GM21423 (cell line): ENCODE measurements around the gene NT5C1B.
"Not testable (repeated sequence)": the region's sequence is repeated elsewhere in the genome, so short reads cannot be mapped to it uniquely, and the experiment has no call there.

Experiments used
- ATAC-seq: cut with Tn5 transposase; IDR thresholded peaks from one replicate; pipeline ENCODE4 v1.9.1; 2021; ENCODE audit warnings: mild to moderate bottlenecking, moderate library complexity; ENCODE audit not compliant: unreplicated experiment

NT5C1B gene

DNA sequence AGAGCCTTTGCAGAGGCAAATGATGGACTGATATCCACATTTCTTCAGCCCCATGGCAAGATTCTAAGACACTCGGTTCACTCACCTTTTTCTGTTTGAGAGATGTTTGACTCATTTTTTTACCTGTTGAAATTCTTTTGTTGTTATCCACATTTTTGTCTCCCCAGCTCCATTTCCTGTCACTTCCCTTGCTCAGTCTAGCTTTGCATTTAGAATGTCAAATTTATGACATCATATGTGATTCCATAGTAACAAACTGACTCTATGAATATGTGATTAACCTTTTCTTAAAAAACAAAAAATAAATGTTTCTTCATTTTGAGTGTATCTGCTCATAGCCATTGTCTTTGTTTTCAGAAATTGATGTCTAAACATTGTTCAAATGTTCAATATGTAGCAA lies at the start of gene NT5C1B:
Gene NT5C1B, minus strand, starts transcription at position 216 of the 400 bp plus-strand sequence. Its CDS starts 101 bp downstream, at position 115.
- ATAC-seq, result no peak

DNA sequence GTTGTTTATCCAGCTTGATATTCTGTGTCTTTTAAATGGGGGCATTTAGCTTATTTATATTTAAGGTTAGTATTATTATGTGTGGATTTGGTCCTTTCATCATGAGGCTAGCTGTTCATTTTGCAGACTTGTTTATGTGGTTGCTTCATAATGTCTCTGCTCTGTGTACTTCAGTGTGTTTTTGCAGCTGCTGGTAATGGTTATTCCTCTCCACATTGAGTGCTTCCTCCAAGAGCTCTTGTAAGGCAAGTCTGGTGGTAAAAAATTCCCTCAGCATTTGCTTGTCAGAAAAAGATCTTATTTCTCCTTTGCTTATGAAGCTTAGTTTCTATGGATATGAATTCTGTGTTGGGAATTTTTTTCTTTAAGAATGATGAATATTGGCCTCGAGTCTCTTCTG lies 47.8 kb upstream of the NT5C1B start:
- no peak for ATAC-seq

DNA sequence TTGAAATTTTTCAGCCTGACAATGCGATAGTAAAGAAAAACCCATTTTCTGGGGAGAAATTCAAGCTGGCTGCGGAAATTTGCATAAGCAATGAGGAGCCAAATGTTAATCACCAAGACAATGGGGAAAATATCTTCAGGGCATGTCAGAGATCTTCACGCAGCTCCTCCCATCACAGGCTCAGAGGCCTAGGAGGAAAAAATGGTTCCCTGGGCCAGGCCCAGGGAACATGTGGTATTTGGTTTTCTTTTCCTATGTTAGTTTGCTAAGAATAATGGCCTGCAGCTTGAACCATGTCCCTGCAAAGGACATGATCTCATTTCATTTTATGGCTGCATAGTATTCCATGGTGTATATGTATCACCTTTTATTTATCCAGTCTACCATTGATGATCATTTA lies 43.3 kb upstream of the NT5C1B start:
- ATAC-seq, result not testable (repeated sequence)

DNA sequence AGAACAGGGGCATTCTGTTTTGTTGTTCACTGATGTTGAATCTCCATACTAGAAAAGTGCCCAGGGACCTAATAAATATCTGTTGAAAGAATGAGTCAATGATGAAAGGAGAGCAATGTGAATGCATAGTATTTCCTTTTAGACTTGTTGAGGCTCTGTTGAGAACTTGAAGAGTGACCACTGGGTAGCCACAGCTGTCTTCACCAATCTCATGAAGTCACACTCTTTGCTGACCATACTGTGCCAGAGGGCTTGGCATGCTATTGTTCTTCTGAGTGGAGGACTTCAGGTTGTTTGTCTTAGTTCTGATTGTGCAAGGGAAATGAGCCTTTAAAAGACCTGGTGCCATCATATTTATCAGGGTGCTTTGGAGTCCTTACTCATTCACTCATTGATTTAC lies 41.6 kb upstream of the NT5C1B start:
- ATAC-seq, result no peak

DNA sequence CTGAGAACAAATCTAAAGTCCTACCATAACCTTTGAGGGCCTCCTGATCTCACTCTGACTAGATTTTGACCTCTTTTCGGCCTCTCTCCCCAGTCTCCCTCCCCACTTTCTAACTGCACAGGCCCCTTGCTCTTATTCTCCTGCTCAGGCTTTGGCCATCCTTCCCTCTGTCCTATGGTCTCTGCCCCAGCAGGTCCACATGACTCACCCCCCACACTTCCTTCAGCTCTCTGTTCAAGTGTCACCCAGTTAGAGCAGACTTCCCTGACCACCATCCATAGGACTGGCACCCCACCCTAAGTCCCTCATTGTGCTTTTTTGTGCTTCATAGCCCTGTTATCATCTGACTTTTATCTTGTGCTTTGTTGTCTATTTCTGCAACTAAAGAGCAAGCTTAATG lies 41.2 kb upstream of the NT5C1B start:
- ATAC-seq, result no peak

DNA sequence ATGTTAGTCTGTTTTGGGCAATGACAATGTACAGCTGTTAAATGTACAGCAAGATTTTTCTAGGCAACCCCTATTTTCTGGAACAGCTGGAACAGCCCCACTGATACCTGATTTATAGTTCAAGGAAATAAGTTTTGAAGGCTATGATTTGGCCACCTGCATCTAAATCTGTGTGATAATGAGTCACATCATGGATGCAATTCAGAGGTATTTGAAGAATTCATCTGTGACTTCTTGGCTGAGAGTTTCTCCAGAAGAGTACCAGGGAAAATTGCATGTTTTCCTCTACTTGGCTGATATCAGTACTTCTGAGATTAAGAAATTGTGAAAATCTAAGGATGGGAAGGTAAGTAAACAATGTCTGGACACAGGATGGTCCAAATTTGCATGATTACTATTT lies 40.7 kb upstream of the NT5C1B start:
- ATAC-seq, result no peak

DNA sequence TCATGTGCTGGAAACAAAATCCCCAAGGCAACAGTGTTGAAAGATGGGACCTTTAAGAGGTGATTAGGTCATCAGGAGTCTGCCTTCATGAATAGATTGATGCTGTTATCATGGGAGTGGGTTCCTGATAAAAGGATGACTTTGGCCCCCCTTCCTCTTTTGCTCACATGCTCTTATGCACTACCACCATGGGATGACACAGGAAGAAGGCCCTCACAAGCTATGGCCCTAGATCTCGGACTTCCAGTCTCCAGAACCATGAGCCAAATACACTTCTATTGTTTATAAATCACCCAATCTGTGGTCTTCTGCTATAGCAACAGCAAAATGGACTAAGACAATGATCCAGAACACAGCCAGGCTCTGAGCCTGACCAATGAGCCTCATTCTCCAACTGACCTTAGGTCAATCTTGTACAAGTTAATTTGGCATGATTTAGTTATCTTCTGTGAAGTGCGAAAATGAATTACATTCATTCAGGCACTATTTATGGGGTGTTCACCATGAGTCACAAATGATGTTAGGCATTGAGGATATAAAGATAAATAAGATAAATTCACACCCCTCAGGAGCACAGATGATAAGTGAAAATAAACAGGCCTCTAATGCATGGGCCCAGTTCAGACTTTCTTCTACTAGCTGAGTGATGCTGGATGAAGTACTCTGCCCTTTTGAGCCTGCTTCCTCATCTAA lies 37.7 kb upstream of the NT5C1B start:
- no peak for ATAC-seq

DNA sequence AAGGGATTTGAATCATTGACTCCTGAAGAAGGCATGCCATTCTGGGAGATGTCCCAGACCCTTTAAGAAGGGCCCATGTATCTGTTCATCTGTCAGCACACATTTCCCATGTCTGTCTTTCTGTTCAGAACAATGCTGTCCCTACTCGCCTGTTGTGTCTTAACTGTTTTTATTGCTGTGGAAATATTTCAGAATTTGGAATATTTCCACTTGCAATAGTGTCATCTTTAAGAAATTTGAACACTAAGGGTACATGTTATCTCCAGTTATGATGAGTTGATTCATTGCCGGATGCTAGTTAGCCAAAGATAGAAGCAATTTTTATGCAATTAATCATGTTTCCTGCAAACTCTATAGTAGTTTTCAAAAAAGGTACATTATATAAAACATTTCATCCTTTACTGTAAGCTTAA lies 36.9 kb upstream of the NT5C1B start:
- ATAC-seq, result no peak

DNA sequence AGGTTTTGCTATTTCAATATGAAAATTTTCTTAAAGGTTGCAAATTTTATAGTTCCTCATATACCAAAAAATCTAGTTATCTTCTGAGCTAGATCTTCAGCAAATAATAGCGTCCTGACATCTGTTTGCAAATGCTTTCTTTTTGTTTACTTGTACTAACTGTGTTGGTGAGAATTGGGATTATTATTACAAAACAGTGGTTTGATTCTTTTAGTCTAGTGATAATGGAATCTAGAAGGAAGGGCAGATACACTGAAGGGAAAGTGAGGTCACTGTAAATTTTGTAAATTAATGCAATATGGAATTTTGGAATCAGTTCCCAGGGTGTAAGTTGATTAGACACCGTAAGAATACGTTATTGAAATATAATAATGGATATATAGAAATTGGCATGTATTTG lies 36.2 kb upstream of the NT5C1B start:
- ATAC-seq, result no peak

DNA sequence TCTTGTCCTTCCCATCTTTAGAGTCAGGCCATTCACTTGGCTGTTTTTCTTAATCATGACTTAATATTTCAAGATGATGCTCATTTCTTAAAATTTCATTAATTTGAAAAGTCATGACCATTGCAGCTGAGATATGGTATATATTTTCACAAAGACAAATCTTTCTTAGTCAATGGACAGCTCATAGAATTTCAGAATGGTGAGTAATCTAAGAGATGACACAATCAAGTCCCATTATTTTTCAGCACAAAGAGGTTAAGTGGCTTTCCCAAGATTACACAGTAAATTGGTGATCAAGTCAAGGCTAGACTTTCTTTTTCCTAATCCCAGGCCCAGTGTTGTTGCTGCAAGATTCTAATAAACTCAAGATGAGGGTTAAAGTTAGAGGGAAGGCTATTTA lies 34.4 kb upstream of the NT5C1B start:
- no peak for ATAC-seq

DNA sequence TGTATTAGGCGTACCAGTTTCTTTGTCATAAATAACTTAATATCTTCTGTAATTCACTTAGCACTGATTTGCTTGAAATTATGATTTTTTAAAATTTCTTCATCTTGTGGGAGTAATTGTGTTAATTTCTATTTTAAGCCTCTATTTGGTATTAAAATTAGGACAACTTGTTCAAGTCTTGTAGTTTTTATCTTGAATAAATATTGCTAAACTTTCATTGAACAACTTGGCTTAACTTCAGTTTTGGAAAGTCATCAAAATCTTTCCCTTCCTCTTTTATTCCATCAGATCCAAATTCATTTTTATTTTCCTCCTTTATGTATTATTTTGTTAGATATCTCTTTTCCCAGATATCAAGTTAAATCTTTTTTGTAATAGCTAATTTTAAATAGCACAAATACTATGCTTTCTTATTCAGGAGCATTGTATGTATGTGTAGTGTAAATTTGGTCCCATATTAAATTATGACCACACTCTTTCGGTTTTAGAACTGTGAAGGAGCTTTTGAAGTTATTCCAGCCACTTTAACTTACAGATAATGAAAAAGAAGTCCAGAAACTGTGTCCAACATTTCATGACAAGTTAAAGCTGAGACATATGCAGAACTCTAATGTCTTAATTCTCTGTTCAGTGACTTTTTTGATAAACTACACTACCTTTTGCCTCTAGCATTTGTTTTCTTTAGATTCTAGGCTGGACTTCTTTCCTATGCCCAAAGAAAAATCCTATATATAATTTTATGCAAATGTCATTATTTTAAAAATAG lies 31.7 kb upstream of the NT5C1B start:
- ATAC-seq, result no peak

DNA sequence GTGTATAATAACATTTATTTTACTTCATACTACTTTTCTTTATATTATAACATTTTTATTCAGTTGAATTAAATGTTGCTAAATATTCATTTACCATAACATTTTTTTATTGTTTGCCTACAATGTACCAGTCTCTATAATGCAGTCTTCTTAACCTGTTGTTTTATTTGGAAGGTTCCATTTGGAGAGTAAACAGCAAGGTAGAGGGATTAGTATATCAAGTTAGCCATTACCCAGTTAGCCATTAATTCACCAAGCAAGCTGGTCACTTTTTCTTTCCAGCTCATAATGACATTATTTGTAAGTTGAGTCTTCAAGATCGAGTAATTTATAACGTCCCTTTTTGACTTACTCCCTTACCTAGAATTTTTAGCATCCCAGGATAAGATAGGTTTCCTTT lies 29.7 kb upstream of the NT5C1B start:
- no peak for ATAC-seq

DNA sequence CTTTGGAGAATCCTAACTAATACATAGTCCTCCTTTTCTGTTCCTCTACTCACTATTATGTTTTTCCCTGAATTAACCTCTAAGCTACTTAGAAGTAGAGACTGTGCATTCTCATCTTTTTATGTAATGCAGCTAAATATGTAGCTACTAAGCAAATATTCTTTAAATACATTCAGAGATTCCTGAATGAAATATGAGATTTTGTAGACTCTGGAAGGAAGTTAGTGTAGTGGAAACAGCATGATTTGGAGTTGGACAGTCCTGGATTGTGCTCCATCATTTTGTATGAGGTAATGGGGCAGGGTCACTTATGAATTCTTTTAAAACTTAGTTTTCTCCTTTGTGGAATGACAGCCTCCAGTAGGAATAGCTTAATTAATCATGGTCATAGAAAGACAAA lies 24.7 kb upstream of the NT5C1B start:
- ATAC-seq, result no peak

DNA sequence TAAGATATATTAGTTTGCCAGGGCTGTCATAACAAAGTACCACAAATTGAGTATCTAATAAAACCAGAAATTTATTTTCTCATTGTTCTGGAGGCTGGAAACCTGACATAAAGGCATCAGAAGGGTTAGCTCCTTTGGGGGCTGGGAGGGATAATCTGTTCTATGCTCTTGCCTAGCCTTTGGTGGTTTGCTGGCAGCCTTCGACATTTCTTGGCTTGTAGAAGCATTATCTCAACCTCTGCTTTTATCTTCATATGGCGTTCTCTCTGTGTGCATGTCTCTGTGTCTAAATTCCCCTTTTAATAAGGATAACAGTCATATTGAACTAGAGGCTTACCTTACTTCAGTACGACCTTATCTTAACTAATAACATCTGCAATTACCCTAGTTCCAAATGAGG lies 22.8 kb upstream of the NT5C1B start:
- no peak for ATAC-seq

DNA sequence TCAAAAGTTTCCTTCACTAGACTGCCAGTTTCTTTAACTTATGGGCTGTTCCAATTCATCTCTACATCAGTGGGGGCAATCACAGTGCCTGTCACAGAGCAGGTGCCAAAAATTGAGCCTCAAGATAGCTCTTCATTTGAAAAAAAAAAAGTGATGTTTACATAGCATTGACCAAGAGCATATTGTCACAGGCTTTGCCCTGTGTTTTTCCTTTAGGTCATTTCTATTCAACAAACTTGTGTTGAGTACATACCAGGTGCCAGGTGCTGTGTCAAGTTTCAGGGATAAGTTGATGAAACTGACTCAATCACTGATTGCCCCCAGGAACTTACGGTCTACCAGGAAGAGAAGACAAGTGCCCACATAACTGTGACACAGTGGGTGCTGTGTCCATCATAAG lies 22.2 kb upstream of the NT5C1B start:
- no peak for ATAC-seq

DNA sequence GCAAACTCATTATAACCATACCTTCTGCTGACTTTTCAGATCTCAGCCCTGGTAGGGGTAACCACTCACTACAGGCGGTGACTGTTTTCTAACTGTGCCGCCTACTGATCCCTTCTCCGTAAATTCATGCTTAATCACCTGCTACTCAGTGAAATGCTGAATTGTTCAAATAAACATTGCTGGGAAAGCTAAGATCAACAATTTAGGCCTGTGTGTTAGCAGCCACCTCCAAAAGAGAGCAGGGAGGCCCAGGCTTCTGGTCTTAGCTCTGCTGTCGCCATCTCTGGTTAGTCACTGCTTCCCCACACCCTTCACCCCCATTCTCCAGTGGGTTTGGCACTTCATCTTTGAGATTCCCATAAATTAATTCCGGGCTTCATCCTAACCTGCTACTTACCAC lies 21.8 kb upstream of the NT5C1B start:
- no peak for ATAC-seq

DNA sequence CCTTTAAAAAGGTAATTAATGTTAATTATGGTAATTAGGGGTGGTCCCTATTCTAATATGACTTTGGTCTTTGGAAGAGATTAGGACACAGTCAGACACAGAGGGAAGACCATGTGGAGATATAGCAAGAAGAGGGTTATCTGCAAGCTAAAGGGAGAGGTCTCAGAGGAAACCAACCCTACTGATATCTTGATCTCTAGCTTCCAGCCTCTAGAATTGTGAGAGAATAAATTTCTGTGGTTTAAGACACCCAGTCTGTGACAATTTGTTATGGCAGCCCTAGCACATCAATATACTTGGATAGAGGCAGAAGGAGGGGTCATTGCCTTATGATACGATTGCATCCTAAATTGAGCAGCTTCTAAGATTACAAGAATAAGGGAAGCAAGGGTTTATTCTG lies 21.3 kb upstream of the NT5C1B start:
- no peak for ATAC-seq

DNA sequence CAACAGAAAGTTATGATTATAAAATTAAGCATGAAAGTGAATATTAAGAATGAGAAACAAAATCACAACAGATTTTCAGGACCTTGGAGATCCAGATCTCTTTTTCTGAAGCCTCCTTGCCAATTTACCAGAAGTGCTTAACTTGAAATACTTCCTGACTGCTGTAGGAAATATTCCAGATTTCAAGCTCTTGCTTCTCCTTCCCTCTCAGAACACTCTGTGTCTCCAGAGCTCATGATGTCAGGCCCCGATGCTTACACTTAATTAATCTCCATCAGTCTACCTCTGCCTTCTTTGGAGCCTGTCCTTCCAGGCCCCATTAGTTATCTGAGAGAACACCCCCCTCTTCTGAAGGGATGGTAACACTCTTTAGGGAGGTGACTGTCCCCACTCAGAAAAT lies 20.7 kb upstream of the NT5C1B start:
- no peak for ATAC-seq

DNA sequence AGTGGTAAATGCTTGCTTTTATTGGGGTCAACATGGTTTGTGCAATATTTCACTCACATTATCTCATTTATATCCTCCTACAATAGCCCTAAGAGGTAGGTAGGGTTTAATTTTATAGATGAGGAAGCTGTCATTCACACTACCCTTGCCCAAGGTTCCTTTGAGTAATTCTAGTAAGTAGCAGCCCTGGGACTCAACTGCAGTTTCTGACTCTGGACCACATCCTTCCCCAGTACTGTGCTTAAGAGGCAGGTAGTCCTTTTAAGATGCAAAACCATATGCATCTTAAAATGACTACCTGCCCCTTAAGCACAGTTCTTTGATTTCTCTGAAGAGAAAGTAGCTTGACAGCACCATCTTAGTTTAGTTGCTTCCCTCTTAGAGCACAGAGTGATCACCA lies 15.7 kb upstream of the NT5C1B start:
- peak; percentile 51 for ATAC-seq

DNA sequence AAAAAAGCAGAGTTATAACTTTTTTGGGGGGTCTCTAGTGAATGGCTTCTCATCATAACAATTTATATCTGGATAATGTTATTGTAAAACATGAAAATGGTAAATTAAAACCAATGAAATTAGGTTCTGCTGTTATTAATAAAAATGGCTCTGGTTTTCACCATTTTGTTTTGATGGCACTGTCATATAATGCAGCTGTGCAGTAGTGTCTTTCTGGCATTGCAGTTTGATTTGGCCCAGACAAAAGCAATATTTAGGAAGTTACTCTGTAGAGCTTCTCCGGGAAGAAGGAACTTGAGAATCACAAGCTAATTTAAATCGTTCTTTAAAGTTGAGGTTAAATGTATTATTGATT lies 15.1 kb upstream of the NT5C1B start:
- ATAC-seq, result no peak

DNA sequence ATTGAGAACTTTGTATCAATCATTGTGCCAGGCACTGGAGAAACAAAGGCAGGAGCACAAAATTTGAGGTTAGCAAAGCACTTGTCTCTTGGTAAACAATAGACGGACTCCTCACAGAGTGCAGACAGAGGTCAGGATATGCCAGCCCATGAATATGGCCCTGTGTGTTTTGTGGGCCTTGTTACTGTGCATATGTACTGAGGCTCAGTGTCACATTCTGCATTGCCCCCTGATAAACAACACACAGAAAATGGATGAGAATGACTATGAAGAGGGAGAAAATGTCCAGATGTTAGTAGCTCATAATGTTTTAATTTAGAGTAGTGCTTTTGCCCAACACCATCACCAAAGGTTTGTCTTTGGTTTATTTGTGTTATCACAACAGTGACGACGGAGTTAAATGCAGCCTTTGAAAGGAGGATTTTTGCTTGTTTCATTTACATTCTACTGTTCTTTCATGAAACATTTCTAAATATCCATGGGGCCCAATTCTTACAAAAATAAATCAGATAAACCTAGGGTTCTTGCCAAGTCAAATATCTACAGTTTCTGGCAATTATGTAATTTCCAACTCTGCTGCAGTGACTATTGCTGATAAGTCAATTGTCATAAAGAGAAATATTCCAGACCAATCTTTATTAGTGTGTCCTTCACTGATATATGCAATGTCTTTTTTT lies 14.6 kb upstream of the NT5C1B start:
- ATAC-seq, result no peak

DNA sequence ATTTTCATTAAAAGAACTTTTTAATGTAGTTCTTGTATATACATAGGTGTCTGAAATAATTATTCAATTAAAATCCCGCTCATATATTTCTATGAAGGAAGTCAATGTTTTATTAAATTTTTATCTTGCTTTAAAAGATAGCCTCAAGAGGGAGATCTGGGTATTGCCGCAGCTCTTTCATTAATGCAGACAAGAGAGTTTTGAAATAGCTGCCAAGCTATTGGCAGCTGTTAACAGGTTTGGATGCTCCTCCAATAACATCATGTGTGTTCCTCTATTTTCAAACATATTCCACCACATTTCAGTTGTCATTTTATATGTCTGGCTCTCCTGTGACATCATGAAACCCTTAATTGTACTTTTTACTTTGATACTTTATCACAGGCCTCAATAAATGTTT lies 12.9 kb upstream of the NT5C1B start:
- no peak for ATAC-seq
